Transverse colon (tissue), 4 donors: Measurements from ENCODE around the gene RNF14. TPM values are rescaled to one million over a fixed set of nuclear protein-coding genes. Genes with fewer than 3 reads are reported as not detected.

Experiments
- DNase-seq: peaks from one replicate; pipeline ENCODE4 v3.0.0-alpha.2; 2019
- H3K27ac ChIP-seq, 4 donors: fragments of 200-600 bp; sonication (generic); 2 replicates each; pipeline ENCODE4 v1.5.1; 2016 to 2018; ENCODE audit warnings: inconsistent platforms in 4 of 4
- H3K27me3 ChIP-seq: fragments of 200-600 bp; sonication (generic); 2 replicates; pipeline ENCODE4 v1.5.1; 2017; ENCODE audit warnings: inconsistent platforms
- H3K36me3 ChIP-seq, 4 donors: fragments of 200-600 bp; sonication (generic); 2 replicates each; pipeline ENCODE4 v1.5.1; 2017 to 2019; ENCODE audit warnings: inconsistent platforms in 4 of 4
- H3K4me1 ChIP-seq, 4 donors: fragments of 200-600 bp; sonication (generic); 2 replicates each; pipeline ENCODE4 v1.5.1; 2017 to 2020; ENCODE audit warnings: inconsistent platforms in 4 of 4
- H3K4me3 ChIP-seq, 4 donors: fragments of 200-600 bp; sonication (generic); 1 replicate in 1 of 4; 2 replicates in 3 of 4; pipeline versions ENCODE4 v1.5.1 to v1.6.1; 2017 to 2019; ENCODE audit warnings: inconsistent platforms in 4 of 4
- H3K9me3 ChIP-seq, 2 donors: fragments of 200-600 bp; sonication (generic); 2 replicates each; pipeline ENCODE4 v1.5.1; 2017 to 2019; ENCODE audit warnings: inconsistent platforms in 2 of 2
- EP300 ChIP-seq: sonication (generic); formaldehyde crosslinking; IDR thresholded peaks from one replicate; pipeline ENCODE4 v1.6.1; 2017; ENCODE audit warnings: antibody characterized with exemption, low read depth
- POLR2A ChIP-seq: fragments of 450-650 bp; IDR thresholded peaks from one replicate; pipeline ENCODE4 v1.6.1; 2016; ENCODE audit warnings: antibody characterized with exemption, mild to moderate bottlenecking, moderate library complexity
- POLR2AphosphoS5 ChIP-seq, 3 donors: sonication (generic); formaldehyde crosslinking; IDR thresholded peaks; one replicate each; pipeline ENCODE4 v1.6.1; 2016; ENCODE audit warnings: antibody characterized with exemption in 3 of 3
- WGBS, 2 donors: methylation state at CpG; one replicate each; pipeline ENCODE4 v1.1.5; 2018; ENCODE audit warnings: low coverage in 1 of 2; 5-methylcytosine and 5-hydroxymethylcytosine counted together
- in situ Hi-C, 4 donors: fragments of 200-750 bp; cut with MboI; loops; one replicate each; pipeline versions ENCODE4 v1.15.0 to v1.15.1; 2017; ENCODE audit warnings: low sequenced_read_pairs in 3 of 4, low pct_ligation_motif_present in 1 of 4, low pct_unique_long_range_greater_than_20kb in 1 of 4
- intact Hi-C: fragments of 100-400 bp; cut with DNase I; formaldehyde crosslinking; loops from one replicate; pipeline ENCODE4 v1.15.1; 2023; ENCODE audit warnings: low total_unique reads
- total RNA-seq, 4 donors: library from RNA; depleted of rRNA; stranded (reverse); fragments of >200 nt; gene quantifications; one replicate each; pipeline ENCODE4 v1.1.0, GENCODE V29; 2016
- TF ChIP-seq, protein P1 (sequence below), 5 experiments: fragments of 200-600 bp in 3 of 5; fragments of 450-650 bp in 2 of 5; sonication (generic) in 3 of 5; IDR thresholded peaks; 1 replicate in 2 of 5; 2 replicates in 3 of 5; pipeline ENCODE4 v1.5.1; 2016 to 2017; ENCODE audit warnings: antibody characterized with exemption in 5 of 5, inconsistent platforms in 3 of 5, mild to moderate bottlenecking in 2 of 5, moderate library complexity in 1 of 5

Gene RNF14
- total RNA-seq, 4 donors from 2014 or later = 15.3 to 66.7 (median 57.1) TPM

DNA sequence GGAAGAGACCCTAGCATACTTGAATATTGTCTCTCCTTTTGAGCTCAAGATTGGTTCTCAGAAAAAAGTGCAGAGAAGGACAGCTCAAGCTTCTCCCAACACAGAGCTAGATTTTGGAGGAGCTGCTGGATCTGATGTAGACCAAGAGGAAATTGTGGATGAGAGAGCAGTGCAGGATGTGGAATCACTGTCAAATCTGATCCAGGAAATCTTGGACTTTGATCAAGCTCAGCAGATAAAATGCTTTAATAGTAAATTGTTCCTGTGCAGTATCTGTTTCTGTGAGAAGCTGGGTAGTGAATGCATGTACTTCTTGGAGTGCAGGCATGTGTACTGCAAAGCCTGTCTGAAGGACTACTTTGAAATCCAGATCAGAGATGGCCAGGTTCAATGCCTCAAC lies 9.5 kb downstream of the RNF14 start:
- peaks cover 0 to 25% (median 5%) of the 10 kb centered on the region in 4 donors for H3K4me1 ChIP-seq
- no peak for DNase-seq
- no peak for TF ChIP-seq POLR2A
- no peak for TF ChIP-seq POLR2AphosphoS5 (IDR thresholded peaks at IDR 0.05)
- TF ChIP-seq EP300 = no peak
- intact Hi-C loops (loop anchor here (5.0 kb wide), 1 partner anchor 79 kb away; no protein-coding TSS in a partner anchor), in situ Hi-C loops (no loop called here)
- H3K4me3 ChIP-seq = no peak overlapping the region
- no peak overlapping the region for H3K27ac ChIP-seq
- H3K27me3 ChIP-seq = no peaks in the 10 kb centered on the region
- no peaks in the 10 kb centered on the region for H3K9me3 ChIP-seq
- peaks cover 0 to 70% (median 24%) of the 10 kb centered on the region in 4 donors for H3K36me3 ChIP-seq

DNA sequence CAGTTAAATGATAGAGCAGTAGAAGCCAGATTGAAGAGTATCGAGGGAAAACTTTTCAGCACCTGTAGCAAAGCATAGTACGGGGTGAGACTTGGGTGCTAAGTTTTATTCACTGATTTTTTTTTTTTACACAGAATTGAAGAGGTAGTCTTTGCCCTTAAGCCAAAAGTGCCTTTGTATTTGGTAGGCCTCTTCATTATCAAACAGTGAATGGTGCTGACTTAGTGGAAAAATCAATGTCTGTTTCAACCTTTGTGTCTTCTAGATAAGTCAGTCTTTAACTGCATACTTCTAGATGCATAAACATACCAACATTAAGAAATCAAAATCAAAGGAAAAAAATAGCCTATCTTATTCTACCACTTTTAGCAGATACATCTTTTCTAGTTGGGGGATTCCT lies 13.7 kb downstream of the RNF14 start:
- WGBS, 2 donors = 50 to 68% methylated on average over 2 of the region's 2 CpGs
- peaks cover 0 to 10% (median 0%) of the 10 kb centered on the region in 4 donors for H3K4me1 ChIP-seq
- H3K9me3 ChIP-seq = no peaks in the 10 kb centered on the region
- DNase-seq = no peak
- H3K36me3 ChIP-seq = peaks cover 0 to 87% (median 34%) of the 10 kb centered on the region in 4 donors
- no peak for TF ChIP-seq POLR2A
- TF ChIP-seq POLR2AphosphoS5 (IDR thresholded peaks at IDR 0.05) = no peak
- TF ChIP-seq, protein P1, sequence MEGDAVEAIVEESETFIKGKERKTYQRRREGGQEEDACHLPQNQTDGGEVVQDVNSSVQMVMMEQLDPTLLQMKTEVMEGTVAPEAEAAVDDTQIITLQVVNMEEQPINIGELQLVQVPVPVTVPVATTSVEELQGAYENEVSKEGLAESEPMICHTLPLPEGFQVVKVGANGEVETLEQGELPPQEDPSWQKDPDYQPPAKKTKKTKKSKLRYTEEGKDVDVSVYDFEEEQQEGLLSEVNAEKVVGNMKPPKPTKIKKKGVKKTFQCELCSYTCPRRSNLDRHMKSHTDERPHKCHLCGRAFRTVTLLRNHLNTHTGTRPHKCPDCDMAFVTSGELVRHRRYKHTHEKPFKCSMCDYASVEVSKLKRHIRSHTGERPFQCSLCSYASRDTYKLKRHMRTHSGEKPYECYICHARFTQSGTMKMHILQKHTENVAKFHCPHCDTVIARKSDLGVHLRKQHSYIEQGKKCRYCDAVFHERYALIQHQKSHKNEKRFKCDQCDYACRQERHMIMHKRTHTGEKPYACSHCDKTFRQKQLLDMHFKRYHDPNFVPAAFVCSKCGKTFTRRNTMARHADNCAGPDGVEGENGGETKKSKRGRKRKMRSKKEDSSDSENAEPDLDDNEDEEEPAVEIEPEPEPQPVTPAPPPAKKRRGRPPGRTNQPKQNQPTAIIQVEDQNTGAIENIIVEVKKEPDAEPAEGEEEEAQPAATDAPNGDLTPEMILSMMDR (IDR thresholded peaks at IDR 0.05) = no peak
- no peak for TF ChIP-seq EP300
- no peak overlapping the region for H3K4me3 ChIP-seq
- in situ Hi-C loops = no loop called here
- no peaks in the 10 kb centered on the region for H3K27me3 ChIP-seq
- H3K27ac ChIP-seq = no peak overlapping the region
- intact Hi-C loops = no loop called here

DNA sequence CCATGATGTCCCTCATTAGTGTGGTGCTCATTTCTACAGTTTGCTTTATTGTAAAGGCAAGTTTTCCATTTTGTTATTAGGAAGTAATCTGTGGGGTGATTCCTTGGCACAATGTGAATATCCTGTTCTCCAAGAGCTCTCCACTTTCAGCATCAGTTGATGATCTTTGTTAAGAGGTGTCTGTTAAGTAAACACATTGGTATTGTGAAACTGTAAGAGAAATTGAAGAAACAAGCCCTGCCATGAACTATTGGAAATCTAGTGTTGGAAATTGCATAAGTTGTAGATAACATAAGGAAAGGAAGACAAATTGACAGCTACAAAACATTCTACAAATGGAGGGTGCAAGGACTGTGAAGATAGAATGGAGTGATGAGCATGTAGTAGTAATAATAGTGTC lies 17.2 kb downstream of the RNF14 start:
- Histone ChIP-seq H3K27me3 (no peaks in the 10 kb centered on the region), H3K27ac (no peak overlapping the region), H3K36me3 (peaks cover 0 to 89% (median 34%) of the 10 kb centered on the region in 4 donors), H3K9me3 (no peaks in the 10 kb centered on the region), H3K4me3 (no peak overlapping the region), H3K4me1 (no peaks in the 10 kb centered on the region)
- DNase-seq = no peak
- TF ChIP-seq POLR2AphosphoS5 (IDR thresholded peaks at IDR 0.05) = no peak
- TF ChIP-seq, protein P1 (IDR thresholded peaks at IDR 0.05) = no peak
- no peak for TF ChIP-seq EP300
- TF ChIP-seq POLR2A = no peak
- in situ Hi-C loops (no loop called here), intact Hi-C loops (no loop called here)

- DNase-seq = no peak
- 0 to 59% methylated on average over 1 of the region's 1 CpG for WGBS, 2 donors
- intact Hi-C loops (no loop called here), in situ Hi-C loops (loop anchor here in 1 of 4 donors (10.0 kb wide), 1 partner anchor 145 kb away; no protein-coding TSS in a partner anchor)
- H3K27ac ChIP-seq = no peak overlapping the region
- TF ChIP-seq, protein P1 (IDR thresholded peaks at IDR 0.05) = no peak
- TF ChIP-seq EP300 = no peak
- no peak for TF ChIP-seq POLR2A
- no peak for TF ChIP-seq POLR2AphosphoS5 (IDR thresholded peaks at IDR 0.05)
- H3K4me3 ChIP-seq = no peak overlapping the region
- peaks cover 0 to 60% (median 24%) of the 10 kb centered on the region in 4 donors for H3K36me3 ChIP-seq
- H3K27me3 ChIP-seq = no peaks in the 10 kb centered on the region
- no peaks in the 10 kb centered on the region for H3K4me1 ChIP-seq
- no peaks in the 10 kb centered on the region for H3K9me3 ChIP-seq
Observed at GRCh38 chr5:141989720-141990119, 20.8 kb downstream of the RNF14 start.
